Endothelial cell (in vitro differentiated cells): ENCODE measurements around the gene USP9X. TPM values are rescaled to one million over a fixed set of nuclear protein-coding genes. Genes with fewer than 3 reads are reported as not detected.
"Not testable (repeated sequence)": the region's sequence is repeated elsewhere in the genome, so short reads cannot be mapped to it uniquely, and the experiment has no call there.

Experiments used
- DNase-seq: peaks from one replicate; pipeline ENCODE4 v3.0.0; 2021; ENCODE audit warnings: low spot score
- H3K27ac Mint-ChIP-seq: one replicate; pipeline ENCODE4 v1.8.0; 2021; ENCODE audit warnings: mixed read lengths, inconsistent platforms; ENCODE audit not compliant: unreplicated experiment
- H3K27me3 Mint-ChIP-seq: one replicate; pipeline ENCODE4 v1.8.0; 2021; ENCODE audit warnings: mild to moderate bottlenecking, moderate library complexity, mixed read lengths, inconsistent platforms; ENCODE audit not compliant: unreplicated experiment
- H3K36me3 Mint-ChIP-seq: one replicate; pipeline ENCODE4 v1.8.0; 2021; ENCODE audit warnings: mild to moderate bottlenecking, low read depth, mixed read lengths, inconsistent platforms; ENCODE audit not compliant: unreplicated experiment
- H3K4me1 Mint-ChIP-seq: one replicate; pipeline ENCODE4 v1.8.0; 2021; ENCODE audit warnings: mild to moderate bottlenecking, mixed read lengths, inconsistent platforms; ENCODE audit not compliant: unreplicated experiment
- H3K4me3 Mint-ChIP-seq: one replicate; pipeline ENCODE4 v1.8.0; 2021; ENCODE audit warnings: mild to moderate bottlenecking, mixed read lengths, inconsistent platforms; ENCODE audit not compliant: unreplicated experiment
- H3K9me3 Mint-ChIP-seq: one replicate; pipeline ENCODE4 v1.8.0; 2021; ENCODE audit warnings: mixed read lengths, inconsistent platforms; ENCODE audit not compliant: unreplicated experiment
- CTCF ChIP-seq: fragments of 200-600 bp; sonication (generic); IDR thresholded peaks from one replicate; pipeline ENCODE4 v1.5.0; 2021; ENCODE audit warnings: antibody characterized with exemption; ENCODE audit not compliant: unreplicated experiment
- total RNA-seq: library from RNA; stranded (reverse); fragmentation: NEBNext Ultra II Directional; extraction: Animal tissue kit (Norgen Biotek cat#: 25700); gene quantifications from one replicate; pipeline ENCODE4 v1.2.1, GENCODE V29; 2021; ENCODE audit not compliant: unreplicated experiment

The USP9X gene
- total RNA-seq, 1 donor from 2014 or later, result 72.9 TPM

DNA sequence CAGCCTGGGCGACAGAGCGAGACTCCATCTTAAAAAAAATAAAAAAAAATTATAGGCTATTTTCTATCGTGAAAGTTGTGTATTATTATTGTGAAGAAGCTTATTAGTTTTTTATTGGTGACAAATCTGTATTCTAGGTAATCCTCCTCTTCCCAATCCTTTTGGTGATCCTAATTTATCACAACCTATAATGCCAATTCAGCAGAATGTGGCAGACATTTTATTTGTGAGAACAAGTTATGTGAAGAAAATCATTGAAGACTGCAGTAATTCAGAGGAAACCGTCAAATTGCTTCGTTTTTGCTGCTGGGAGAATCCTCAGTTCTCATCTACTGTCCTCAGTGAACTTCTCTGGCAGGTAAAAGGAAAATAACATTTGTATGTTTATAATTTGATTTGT lies 139.4 kb downstream of the USP9X start:
- H3K4me3 Mint-ChIP-seq, result no peak overlapping the region
- DNase-seq, result no peak
- H3K36me3 Mint-ChIP-seq, result peaks cover 22% of the 10 kb centered on the region
- no peaks in the 10 kb centered on the region for H3K9me3 Mint-ChIP-seq
- H3K4me1 Mint-ChIP-seq, result no peaks in the 10 kb centered on the region
- H3K27me3 Mint-ChIP-seq, result no peaks in the 10 kb centered on the region
- H3K27ac Mint-ChIP-seq, result no peak overlapping the region
- no peak for TF ChIP-seq CTCF

- DNase-seq, result no peak
- Mint-ChIP-seq H3K4me1 (peaks cover 8% of the 10 kb centered on the region), H3K4me3 (no peak overlapping the region), H3K27ac (no peak overlapping the region), H3K36me3 (peaks cover 3% of the 10 kb centered on the region), H3K9me3 (no peaks in the 10 kb centered on the region), H3K27me3 (no peaks in the 10 kb centered on the region)
- no peak for TF ChIP-seq CTCF
These were observed 148.7 kb downstream of the USP9X start for GRCh38 chrX:41233988-41234387.

- H3K27me3 Mint-ChIP-seq, DNase-seq, H3K4me3 Mint-ChIP-seq, H3K9me3 Mint-ChIP-seq, H3K27ac Mint-ChIP-seq, H3K4me1 Mint-ChIP-seq, H3K36me3 Mint-ChIP-seq: not testable (repeated sequence)
These were observed 149.2 kb downstream of the USP9X start for GRCh38 chrX:41234471-41234870.

DNA sequence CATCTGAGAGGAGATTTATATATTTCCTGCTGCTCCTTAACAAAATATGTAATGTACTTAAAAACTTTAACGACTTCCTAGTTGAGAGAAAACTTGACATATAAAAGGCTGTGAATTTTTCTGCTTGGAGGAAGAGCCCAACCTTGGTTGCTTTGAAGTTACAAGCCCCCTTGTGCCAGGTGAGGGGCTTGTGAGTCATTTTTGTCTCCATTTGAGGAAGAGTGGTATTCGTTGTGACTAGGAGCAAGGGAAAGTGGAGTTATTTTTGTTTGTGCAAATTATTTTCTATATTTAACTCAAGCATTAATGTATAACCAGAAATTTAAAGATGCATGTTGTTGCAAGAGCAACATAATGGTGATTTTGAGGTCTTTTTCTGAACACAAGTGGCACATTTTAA lies 149.7 kb downstream of the USP9X start:
- Mint-ChIP-seq H3K9me3 (no peaks in the 10 kb centered on the region), H3K27ac (no peak overlapping the region), H3K4me1 (peaks cover 8% of the 10 kb centered on the region), H3K4me3 (no peak overlapping the region), H3K27me3 (no peaks in the 10 kb centered on the region), H3K36me3 (peaks cover 3% of the 10 kb centered on the region)
- TF ChIP-seq CTCF, result no peak
- no peak for DNase-seq

- H3K9me3 Mint-ChIP-seq, result no peaks in the 10 kb centered on the region
- no peak for TF ChIP-seq CTCF
- H3K4me1 Mint-ChIP-seq, result peaks cover 8% of the 10 kb centered on the region
- H3K27me3 Mint-ChIP-seq, result no peaks in the 10 kb centered on the region
- no peak for DNase-seq
- H3K27ac Mint-ChIP-seq, result no peak overlapping the region
- H3K36me3 Mint-ChIP-seq, result peaks cover 3% of the 10 kb centered on the region
- no peak overlapping the region for H3K4me3 Mint-ChIP-seq
These were observed 151.4 kb downstream of the USP9X start for GRCh38 chrX:41236629-41237028.

DNA sequence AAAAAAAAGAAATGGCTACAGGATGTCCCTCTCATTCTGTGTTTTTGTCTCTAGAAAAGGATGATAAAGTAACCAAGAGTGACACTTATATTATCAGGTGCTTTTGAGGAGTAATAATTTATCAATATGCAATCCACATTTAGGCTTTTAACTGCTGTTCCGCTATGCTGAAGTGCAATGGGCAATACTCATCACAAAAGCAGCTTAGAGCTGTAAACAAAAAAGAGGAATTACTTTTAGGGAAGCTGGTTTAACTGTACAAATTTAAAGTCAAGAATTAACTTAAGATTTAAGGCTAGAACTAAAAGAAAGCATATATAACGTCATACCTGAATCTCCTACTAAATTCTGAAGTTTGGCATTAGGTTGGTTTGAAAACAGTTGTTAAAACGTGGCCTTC lies 155.3 kb downstream of the USP9X start:
- no peak for DNase-seq
- no peaks in the 10 kb centered on the region for H3K9me3 Mint-ChIP-seq
- no peak overlapping the region for H3K27ac Mint-ChIP-seq
- no peaks in the 10 kb centered on the region for H3K27me3 Mint-ChIP-seq
- TF ChIP-seq CTCF, result no peak
- H3K36me3 Mint-ChIP-seq, result no peaks in the 10 kb centered on the region
- H3K4me1 Mint-ChIP-seq, result peaks cover 8% of the 10 kb centered on the region
- H3K4me3 Mint-ChIP-seq, result no peak overlapping the region
